Neural progenitor cell (in vitro differentiated cells): ENCODE measurements around the gene FRRS1. TPM values are rescaled to one million over a fixed set of nuclear protein-coding genes. Genes with fewer than 3 reads are reported as not detected.

Source experiments
- DNase-seq: peaks from one replicate; pipeline ENCODE4 v3.0.0-alpha.2; 2016; ENCODE audit warnings: low spot score
- H2AFZ ChIP-seq: fragments of 200-600 bp; sonication (generic); replicated peaks from 2 replicates; pipeline ENCODE4 v1.6.1; 2016; ENCODE audit warnings: antibody characterized with exemption
- H3F3A ChIP-seq: fragments of 200-600 bp; sonication (generic); 2 replicates; pipeline ENCODE4 v1.6.1; 2016; ENCODE audit warnings: antibody characterized with exemption, low read depth
- H3K27ac ChIP-seq: fragments of 200-600 bp; sonication (generic); 2 replicates; pipeline ENCODE4 v1.5.1; 2016; ENCODE audit warnings: mild to moderate bottlenecking
- H3K27me3 ChIP-seq: fragments of 200-600 bp; sonication (generic); 2 replicates; pipeline ENCODE4 v1.6.1; 2016; ENCODE audit warnings: mild to moderate bottlenecking, moderate library complexity
- H3K36me3 ChIP-seq: fragments of 200-600 bp; sonication (generic); 2 replicates; pipeline ENCODE4 v1.5.1; 2016
- H3K4me1 ChIP-seq: fragments of 200-600 bp; sonication (generic); 2 replicates; pipeline ENCODE4 v1.6.1; 2016; ENCODE audit warnings: mixed run types
- H3K4me2 ChIP-seq: fragments of 200-600 bp; sonication (generic); 2 replicates; pipeline ENCODE4 v1.6.1; 2016
- H3K4me3 ChIP-seq: fragments of 200-600 bp; sonication (generic); 2 replicates; pipeline ENCODE4 v1.5.1; 2016
- H3K79me2 ChIP-seq: fragments of 200-600 bp; sonication (generic); 2 replicates; pipeline ENCODE4 v1.6.1; 2016; ENCODE audit warnings: low read depth
- H3K9ac ChIP-seq: fragments of 200-600 bp; sonication (generic); 2 replicates; pipeline ENCODE4 v1.6.1; 2016
- H3K9me3 ChIP-seq: fragments of 200-600 bp; sonication (generic); 2 replicates; pipeline ENCODE4 v1.5.1; 2016; ENCODE audit warnings: low read depth
- H4K20me1 ChIP-seq: fragments of 200-600 bp; sonication (generic); 2 replicates; pipeline ENCODE4 v1.6.1; 2016; ENCODE audit warnings: low read depth
- H3K27ac Mint-ChIP-seq: 3 replicates; pipeline ENCODE4 v1.8.0; 2021; ENCODE audit warnings: mixed read lengths
- H3K27me3 Mint-ChIP-seq: 2 replicates; pipeline ENCODE4 v1.8.0; 2022; ENCODE audit warnings: low read depth, mild to moderate bottlenecking, inconsistent platforms, moderate library complexity, mixed read lengths; ENCODE audit not compliant: insufficient read depth
- H3K36me3 Mint-ChIP-seq: 3 replicates; pipeline ENCODE4 v1.8.0; 2021; ENCODE audit warnings: mixed read lengths
- H3K4me1 Mint-ChIP-seq: 3 replicates; pipeline ENCODE4 v1.8.0; 2021; ENCODE audit warnings: mixed read lengths
- H3K4me3 Mint-ChIP-seq: 3 replicates; pipeline ENCODE4 v1.8.0; 2021; ENCODE audit warnings: mild to moderate bottlenecking, moderate library complexity, mixed read lengths
- H3K9me3 Mint-ChIP-seq: 3 replicates; pipeline ENCODE4 v1.8.0; 2020; ENCODE audit warnings: mixed read lengths
- EZH2 ChIP-seq: fragments of 200-600 bp; sonication (generic); IDR thresholded peaks from 2 replicates; pipeline ENCODE4 v1.6.1; 2017; ENCODE audit warnings: antibody characterized with exemption, mild to moderate bottlenecking, moderate library complexity
- EZH2phosphoT487 ChIP-seq: fragments of 200-600 bp; sonication (generic); IDR thresholded peaks from 2 replicates; pipeline ENCODE4 v1.6.1; 2017; ENCODE audit warnings: antibody characterized with exemption
- total RNA-seq: library from RNA; depleted of rRNA; stranded (reverse); fragments of >200 nt; gene quantifications from 2 replicates; pipeline ENCODE4 v1.2.3, GENCODE V29; 2015; ENCODE audit warnings: low replicate concordance
- TF ChIP-seq, protein P1 (sequence below): fragments of 200-600 bp; sonication (generic); IDR thresholded peaks from 2 replicates; pipeline ENCODE4 v1.5.1; 2017; ENCODE audit warnings: antibody characterized with exemption, mild to moderate bottlenecking

Gene FRRS1
- total RNA-seq, 1 donor from 2014 or later: 5.1 TPM

DNA sequence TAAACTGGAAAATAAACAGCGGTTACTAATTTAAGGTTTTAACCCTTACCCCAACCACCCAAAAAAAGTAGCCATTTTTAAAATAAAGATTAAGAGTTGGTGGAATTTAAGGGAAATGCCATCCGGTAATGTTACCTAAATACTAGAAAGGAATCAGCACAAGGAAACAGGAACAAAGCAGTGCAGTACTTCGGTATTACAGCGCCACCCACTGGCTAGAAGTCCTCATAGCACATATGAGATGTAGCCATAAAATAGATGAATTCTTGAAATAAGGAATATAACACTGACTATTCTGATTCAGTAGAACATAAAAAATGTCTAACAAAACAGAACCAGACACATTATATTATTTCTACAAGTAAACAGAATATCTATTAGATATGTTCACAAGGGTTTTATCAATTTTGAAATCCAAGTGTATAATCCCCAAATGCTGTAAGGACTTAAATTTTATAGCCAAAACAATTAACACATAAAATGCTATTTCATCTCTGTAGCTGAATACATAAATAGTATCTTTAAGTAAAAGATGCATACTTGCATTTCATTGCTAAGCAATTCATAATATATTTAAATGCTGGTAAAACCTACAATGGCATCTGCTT, 58.8 kb downstream of the FRRS1 start:
- Mint-ChIP-seq H3K4me1 (no peaks in the 10 kb centered on the region), H3K36me3 (no peaks in the 10 kb centered on the region), H3K27me3 (no peaks in the 10 kb centered on the region), H3K9me3 (peaks cover under 1% of the 10 kb centered on the region), H3K4me3 (no peak overlapping the region), H3K27ac (no peak overlapping the region)
- Histone ChIP-seq H3K79me2 (no peaks in the 10 kb centered on the region), H3K4me2 (no peak overlapping the region), H3K36me3 (no peaks in the 10 kb centered on the region), H2AFZ (no peak overlapping the region), H3K4me1 (no peaks in the 10 kb centered on the region), H3K9ac (no peak overlapping the region), H3F3A (no peaks in the 10 kb centered on the region), H3K27me3 (no peaks in the 10 kb centered on the region), H4K20me1 (no peaks in the 10 kb centered on the region), H3K9me3 (no peaks in the 10 kb centered on the region), H3K27ac (no peak overlapping the region), H3K4me3 (no peak overlapping the region)
- DNase-seq: peak; percentile 77
- TF ChIP-seq, protein P1, sequence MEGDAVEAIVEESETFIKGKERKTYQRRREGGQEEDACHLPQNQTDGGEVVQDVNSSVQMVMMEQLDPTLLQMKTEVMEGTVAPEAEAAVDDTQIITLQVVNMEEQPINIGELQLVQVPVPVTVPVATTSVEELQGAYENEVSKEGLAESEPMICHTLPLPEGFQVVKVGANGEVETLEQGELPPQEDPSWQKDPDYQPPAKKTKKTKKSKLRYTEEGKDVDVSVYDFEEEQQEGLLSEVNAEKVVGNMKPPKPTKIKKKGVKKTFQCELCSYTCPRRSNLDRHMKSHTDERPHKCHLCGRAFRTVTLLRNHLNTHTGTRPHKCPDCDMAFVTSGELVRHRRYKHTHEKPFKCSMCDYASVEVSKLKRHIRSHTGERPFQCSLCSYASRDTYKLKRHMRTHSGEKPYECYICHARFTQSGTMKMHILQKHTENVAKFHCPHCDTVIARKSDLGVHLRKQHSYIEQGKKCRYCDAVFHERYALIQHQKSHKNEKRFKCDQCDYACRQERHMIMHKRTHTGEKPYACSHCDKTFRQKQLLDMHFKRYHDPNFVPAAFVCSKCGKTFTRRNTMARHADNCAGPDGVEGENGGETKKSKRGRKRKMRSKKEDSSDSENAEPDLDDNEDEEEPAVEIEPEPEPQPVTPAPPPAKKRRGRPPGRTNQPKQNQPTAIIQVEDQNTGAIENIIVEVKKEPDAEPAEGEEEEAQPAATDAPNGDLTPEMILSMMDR: peak; percentile 99
- no peak for TF ChIP-seq EZH2

DNA sequence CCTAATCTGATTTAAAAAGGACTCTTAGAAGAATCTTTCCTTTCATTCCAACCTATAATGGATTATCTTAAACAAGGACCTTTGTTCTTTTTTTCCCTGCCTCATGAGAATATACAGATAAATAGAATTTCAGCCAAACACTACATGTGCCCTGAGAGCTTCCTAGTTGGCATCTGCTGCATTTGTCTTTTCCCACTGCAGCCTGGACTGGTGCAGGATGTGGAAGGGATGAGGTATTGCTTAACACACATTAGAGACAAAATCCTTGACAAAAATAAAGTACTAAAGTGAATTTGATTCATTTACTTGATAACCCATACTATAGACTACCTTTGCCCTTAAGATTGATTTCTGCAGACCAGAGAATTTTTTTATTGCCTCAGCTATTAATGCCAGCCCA, 61.0 kb downstream of the FRRS1 start:
- Histone ChIP-seq H4K20me1 (no peaks in the 10 kb centered on the region), H3F3A (no peaks in the 10 kb centered on the region), H3K4me2 (no peak overlapping the region), H3K9ac (no peak overlapping the region), H3K4me3 (no peak overlapping the region), H3K27ac (no peak overlapping the region), H3K27me3 (no peaks in the 10 kb centered on the region), H3K9me3 (no peaks in the 10 kb centered on the region), H3K79me2 (no peaks in the 10 kb centered on the region), H2AFZ (no peak overlapping the region), H3K36me3 (no peaks in the 10 kb centered on the region), H3K4me1 (no peaks in the 10 kb centered on the region)
- no peaks in the 10 kb centered on the region for H3K36me3 Mint-ChIP-seq
- peaks cover 2% of the 10 kb centered on the region for H3K27me3 Mint-ChIP-seq
- no peak overlapping the region for H3K27ac Mint-ChIP-seq
- peaks cover 5% of the 10 kb centered on the region for H3K9me3 Mint-ChIP-seq
- DNase-seq: no peak
- H3K4me3 Mint-ChIP-seq: no peak overlapping the region
- TF ChIP-seq, protein P1: no peak
- TF ChIP-seq EZH2: no peak
- TF ChIP-seq EZH2phosphoT487: no peak
- no peaks in the 10 kb centered on the region for H3K4me1 Mint-ChIP-seq

DNA sequence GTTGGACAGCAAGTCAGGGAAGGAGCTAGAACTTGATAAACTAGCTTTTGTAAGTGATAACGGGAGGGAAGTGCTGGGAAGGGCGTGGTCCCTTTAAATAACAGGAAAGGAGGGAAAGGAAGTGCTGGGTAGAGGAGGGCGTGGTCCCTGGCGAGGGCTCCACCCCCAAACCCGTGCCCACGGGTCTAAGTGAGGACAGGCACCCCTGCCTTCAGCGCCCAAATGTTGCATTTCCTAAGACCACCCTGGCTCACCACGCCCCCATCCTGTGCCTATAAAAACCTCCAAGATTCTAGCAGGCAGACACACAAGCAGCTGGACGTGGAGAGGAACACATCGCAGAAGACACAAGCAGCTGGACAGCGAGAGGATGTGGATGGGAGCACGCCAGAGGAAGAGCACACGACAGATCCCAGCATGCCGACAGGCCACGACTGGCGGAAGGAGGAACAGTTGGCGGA, 62.0 kb downstream of the FRRS1 start:
- peaks cover 2% of the 10 kb centered on the region for H3K27me3 Mint-ChIP-seq
- H3K36me3 ChIP-seq: no peaks in the 10 kb centered on the region
- H3K9me3 Mint-ChIP-seq: peaks cover 5% of the 10 kb centered on the region
- DNase-seq: no peak
- no peaks in the 10 kb centered on the region for H3K79me2 ChIP-seq
- H3K4me3 Mint-ChIP-seq: no peak overlapping the region
- TF ChIP-seq EZH2 (no peak), EZH2phosphoT487 (no peak)
- TF ChIP-seq, protein P1: no peak
- no peak overlapping the region for H3K27ac ChIP-seq
- H3F3A ChIP-seq: no peaks in the 10 kb centered on the region
- no peaks in the 10 kb centered on the region for H3K4me1 Mint-ChIP-seq
- H3K36me3 Mint-ChIP-seq: no peaks in the 10 kb centered on the region
- H3K27me3 ChIP-seq: no peaks in the 10 kb centered on the region
- no peak overlapping the region for H2AFZ ChIP-seq
- no peak overlapping the region for H3K9ac ChIP-seq
- H4K20me1 ChIP-seq: no peaks in the 10 kb centered on the region
- H3K4me3 ChIP-seq: no peak overlapping the region
- no peaks in the 10 kb centered on the region for H3K4me1 ChIP-seq
- H3K4me2 ChIP-seq: no peak overlapping the region
- no peaks in the 10 kb centered on the region for H3K9me3 ChIP-seq
- H3K27ac Mint-ChIP-seq: no peak overlapping the region
